Calu3 (cell line): ENCODE measurements around the gene ARHGAP15. TPM values are rescaled to one million over a fixed set of nuclear protein-coding genes. Genes with fewer than 3 reads are reported as not detected.

Experiments
- BruUV-seq: library from RNA; stranded (reverse); fragments of 400-500 nt; replicated peaks from 2 replicates; lab custom pipeline; 2021; lab: Mats Ljungman, UMichigan
- CTCF ChIA-PET: fragments of 300-600 bp; sonication (Branson Sonifier 250); formaldehyde crosslinking; loops from one replicate; lab custom pipeline; 2022; ENCODE audit warnings: antibody characterized with exemption; lab: Charles Lee
- DNase-seq: peaks from one replicate; pipeline ENCODE4 v3.0.0; 2022
- H3K27ac Mint-ChIP-seq: one replicate; pipeline ENCODE4 v1.8.0; 2022; ENCODE audit warnings: mixed read lengths; ENCODE audit not compliant: unreplicated experiment
- H3K27me3 Mint-ChIP-seq: one replicate; pipeline ENCODE4 v1.8.0; 2022; ENCODE audit warnings: mixed read lengths; ENCODE audit not compliant: unreplicated experiment
- H3K36me3 Mint-ChIP-seq: one replicate; pipeline ENCODE4 v1.8.0; 2022; ENCODE audit warnings: mild to moderate bottlenecking, moderate library complexity, mixed read lengths; ENCODE audit not compliant: insufficient read depth, unreplicated experiment
- H3K4me1 Mint-ChIP-seq: one replicate; pipeline ENCODE4 v1.8.0; 2022; ENCODE audit warnings: mild to moderate bottlenecking, low read depth, mixed read lengths; ENCODE audit not compliant: unreplicated experiment
- H3K4me3 Mint-ChIP-seq: one replicate; pipeline ENCODE4 v1.8.0; 2022; ENCODE audit warnings: mild to moderate bottlenecking, low read depth, moderate library complexity, mixed read lengths; ENCODE audit not compliant: unreplicated experiment
- H3K9me3 Mint-ChIP-seq: one replicate; pipeline ENCODE4 v1.8.0; 2022; ENCODE audit warnings: low read depth, mixed read lengths; ENCODE audit not compliant: unreplicated experiment
- CTCF ChIP-seq: fragments of 200-600 bp; IDR thresholded peaks from one replicate; pipeline ENCODE4 v1.8.0; 2022; ENCODE audit warnings: antibody characterized with exemption; ENCODE audit not compliant: unreplicated experiment
- intact Hi-C: fragments of 100-400 bp; cut with micrococcal nuclease; formaldehyde crosslinking; loops from one replicate; pipeline ENCODE4 v1.10.0; 2022; ENCODE audit not compliant: unreplicated experiment
- total RNA-seq: library from RNA; stranded (reverse); gene quantifications from 2 replicates; pipeline ENCODE4 v1.2.3, GENCODE V29; 2022

The ARHGAP15 gene
- total RNA-seq, 1 experiment from 2014 or later = not detected

GRCh38 chr2:143525402-143525860 is 396.2 kb downstream of the ARHGAP15 start:
- H3K4me3 Mint-ChIP-seq = no peak overlapping the region
- DNase-seq = no peak
- H3K9me3 Mint-ChIP-seq = no peaks in the 10 kb centered on the region
- BruUV-seq = no TSS peak
- intact Hi-C loops = no loop called here
- no peaks in the 10 kb centered on the region for H3K4me1 Mint-ChIP-seq
- H3K36me3 Mint-ChIP-seq = no peaks in the 10 kb centered on the region
- no peak for TF ChIP-seq CTCF
- no peaks in the 10 kb centered on the region for H3K27me3 Mint-ChIP-seq
- no peak overlapping the region for H3K27ac Mint-ChIP-seq
- CTCF ChIA-PET = no interaction called here

- Mint-ChIP-seq H3K9me3 (no peaks in the 10 kb centered on the region), H3K27me3 (no peaks in the 10 kb centered on the region), H3K4me3 (no peak overlapping the region), H3K27ac (no peak overlapping the region), H3K4me1 (no peaks in the 10 kb centered on the region), H3K36me3 (no peaks in the 10 kb centered on the region)
- BruUV-seq = no TSS peak
- no peak for DNase-seq
- intact Hi-C loops = no loop called here
- no peak for TF ChIP-seq CTCF
- CTCF ChIA-PET = no interaction called here
Measured at GRCh38 chr2:143526498-143526897, 397.3 kb downstream of the ARHGAP15 start.

- H3K36me3 Mint-ChIP-seq = no peaks in the 10 kb centered on the region
- no peak for TF ChIP-seq CTCF
- no peak for DNase-seq
- no peak overlapping the region for H3K4me3 Mint-ChIP-seq
- H3K27ac Mint-ChIP-seq = no peak overlapping the region
- CTCF ChIA-PET = no interaction called here
- H3K9me3 Mint-ChIP-seq = no peaks in the 10 kb centered on the region
- H3K27me3 Mint-ChIP-seq = no peaks in the 10 kb centered on the region
- H3K4me1 Mint-ChIP-seq = no peaks in the 10 kb centered on the region
- no TSS peak for BruUV-seq
- intact Hi-C loops = no loop called here
Measured at GRCh38 chr2:143528021-143528420, 398.8 kb downstream of the ARHGAP15 start.

GRCh38 chr2:143529118-143529720 is 400.0 kb downstream of the ARHGAP15 start:
- CTCF ChIA-PET = no interaction called here
- no peak for DNase-seq
- no peak overlapping the region for H3K27ac Mint-ChIP-seq
- TF ChIP-seq CTCF = no peak
- H3K36me3 Mint-ChIP-seq = no peaks in the 10 kb centered on the region
- H3K4me3 Mint-ChIP-seq = no peak overlapping the region
- no peaks in the 10 kb centered on the region for H3K9me3 Mint-ChIP-seq
- intact Hi-C loops = no loop called here
- no peaks in the 10 kb centered on the region for H3K4me1 Mint-ChIP-seq
- no TSS peak for BruUV-seq
- H3K27me3 Mint-ChIP-seq = no peaks in the 10 kb centered on the region
